IMR-90 (cell line): ENCODE measurements around the gene ZNF747.

Source experiments
- CHD1 ChIP-seq: IDR thresholded peaks from 2 replicates; pipeline ENCODE4 v1.6.1; 2012; ENCODE audit warnings: low read depth, low read length, improper control_type of control experiment
- RAD21 ChIP-seq: IDR thresholded peaks from 2 replicates; pipeline ENCODE4 v1.6.1; 2012; ENCODE audit warnings: low read length, improper control_type of control experiment
- RFX5 ChIP-seq: IDR thresholded peaks from 2 replicates; pipeline ENCODE4 v1.8.0; 2012; ENCODE audit warnings: low read depth, mild to moderate bottlenecking, low read length, moderate library complexity
- TF ChIP-seq, protein P1 (sequence below): conservative IDR thresholded peaks from 2 replicates; pipeline ENCODE4 v1.5.1; 2012; ENCODE audit warnings: mild to moderate bottlenecking, low read depth, low read length, improper control_type of control experiment
- TF ChIP-seq, protein P2 (sequence below): fragments of 150-350 bp; IDR thresholded peaks from 2 replicates; pipeline ENCODE4 v1.6.1; 2017; ENCODE audit warnings: mild to moderate bottlenecking, antibody characterized with exemption, low read length, low read depth

GRCh38 chr16:30548416-30549253 is 14.0 kb upstream of the ZNF747 start:
- TF ChIP-seq, protein P1, sequence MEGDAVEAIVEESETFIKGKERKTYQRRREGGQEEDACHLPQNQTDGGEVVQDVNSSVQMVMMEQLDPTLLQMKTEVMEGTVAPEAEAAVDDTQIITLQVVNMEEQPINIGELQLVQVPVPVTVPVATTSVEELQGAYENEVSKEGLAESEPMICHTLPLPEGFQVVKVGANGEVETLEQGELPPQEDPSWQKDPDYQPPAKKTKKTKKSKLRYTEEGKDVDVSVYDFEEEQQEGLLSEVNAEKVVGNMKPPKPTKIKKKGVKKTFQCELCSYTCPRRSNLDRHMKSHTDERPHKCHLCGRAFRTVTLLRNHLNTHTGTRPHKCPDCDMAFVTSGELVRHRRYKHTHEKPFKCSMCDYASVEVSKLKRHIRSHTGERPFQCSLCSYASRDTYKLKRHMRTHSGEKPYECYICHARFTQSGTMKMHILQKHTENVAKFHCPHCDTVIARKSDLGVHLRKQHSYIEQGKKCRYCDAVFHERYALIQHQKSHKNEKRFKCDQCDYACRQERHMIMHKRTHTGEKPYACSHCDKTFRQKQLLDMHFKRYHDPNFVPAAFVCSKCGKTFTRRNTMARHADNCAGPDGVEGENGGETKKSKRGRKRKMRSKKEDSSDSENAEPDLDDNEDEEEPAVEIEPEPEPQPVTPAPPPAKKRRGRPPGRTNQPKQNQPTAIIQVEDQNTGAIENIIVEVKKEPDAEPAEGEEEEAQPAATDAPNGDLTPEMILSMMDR = no peak
- TF ChIP-seq CHD1 (no peak), RAD21 (no peak), RFX5 (no peak)
- TF ChIP-seq, protein P2, sequence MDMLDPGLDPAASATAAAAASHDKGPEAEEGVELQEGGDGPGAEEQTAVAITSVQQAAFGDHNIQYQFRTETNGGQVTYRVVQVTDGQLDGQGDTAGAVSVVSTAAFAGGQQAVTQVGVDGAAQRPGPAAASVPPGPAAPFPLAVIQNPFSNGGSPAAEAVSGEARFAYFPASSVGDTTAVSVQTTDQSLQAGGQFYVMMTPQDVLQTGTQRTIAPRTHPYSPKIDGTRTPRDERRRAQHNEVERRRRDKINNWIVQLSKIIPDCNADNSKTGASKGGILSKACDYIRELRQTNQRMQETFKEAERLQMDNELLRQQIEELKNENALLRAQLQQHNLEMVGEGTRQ = no peak
